SK-N-MC (cell line): ENCODE results near the gene AASS.

Experiments
- EZH2 ChIP-seq: fragments of 200-600 bp; sonication (generic); IDR thresholded peaks from one replicate; pipeline ENCODE4 v1.6.1; 2017; ENCODE audit warnings: antibody characterized with exemption
- POLR2AphosphoS5 ChIP-seq: IDR thresholded peaks from 2 replicates; pipeline ENCODE4 v1.6.1; 2012; ENCODE audit warnings: mild to moderate bottlenecking, low read depth, low read length, borderline replicate concordance

DNA sequence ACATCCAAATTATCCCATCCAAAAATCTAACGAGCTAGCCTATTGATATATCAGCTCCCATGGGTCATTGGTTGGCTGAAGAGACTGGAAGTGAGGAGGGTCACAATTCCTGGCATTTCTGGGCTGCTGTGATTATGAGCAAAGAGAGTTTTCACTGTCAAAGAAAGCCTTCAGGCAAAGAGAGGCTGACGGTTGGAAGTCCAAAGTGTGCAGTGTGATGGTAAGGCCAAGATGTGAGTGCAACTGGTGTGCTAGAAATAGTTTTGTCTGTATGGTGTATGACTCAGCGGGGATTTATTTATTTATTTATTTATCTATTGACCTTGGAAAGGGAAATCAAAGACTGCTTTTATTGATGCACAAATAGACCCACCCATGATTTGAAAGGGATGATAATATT, 75.0 kb downstream of the AASS start:
- TF ChIP-seq POLR2AphosphoS5 (no peak), EZH2 (no peak)
